ENCODE measurements around the gene FAM3C.

FAM3C gene

GRCh38 chr7:121300685-121301420 is 95.3 kb downstream of the FAM3C start:
- no peak for DNase-seq (ENCODE audit: low read depth in 2 of 2)

Measured in fibroblast of skin of left quadriceps (primary cell).